DOHH2 (cell line): ENCODE data around the gene RMP24.
"Not testable (repeated sequence)": the region's sequence is repeated elsewhere in the genome, so short reads cannot be mapped to it uniquely, and the experiment has no call there.

Source experiments
- H3F3A ChIP-seq: fragments of 200-600 bp; sonication (generic), shearing (Covaris generic); 2 replicates; pipeline ENCODE4 v1.6.0; 2016; ENCODE audit warnings: antibody characterized with exemption, mild to moderate bottlenecking; ENCODE audit not compliant: control insufficient read depth, insufficient read depth
- H3K27ac ChIP-seq: fragments of 200-600 bp; sonication (generic); 2 replicates; pipeline ENCODE4 v1.5.1; 2014; ENCODE audit warnings: low read depth, mild to moderate bottlenecking, low read length, moderate library complexity
- H3K27me3 ChIP-seq: fragments of 200-600 bp; sonication (generic); 2 replicates; pipeline ENCODE4 v1.6.1; 2014; ENCODE audit warnings: mild to moderate bottlenecking, low read length, mixed read lengths; ENCODE audit not compliant: control insufficient read depth
- H3K36me3 ChIP-seq: fragments of 200-600 bp; sonication (generic); 2 replicates; pipeline ENCODE4 v1.6.1; 2014; ENCODE audit warnings: mild to moderate bottlenecking, low read length, moderate library complexity, mixed read lengths; ENCODE audit not compliant: control insufficient read depth
- H3K4me1 ChIP-seq: fragments of 200-600 bp; sonication (generic); 2 replicates; pipeline ENCODE4 v1.6.1; 2014; ENCODE audit warnings: mild to moderate bottlenecking, low read length, mixed read lengths; ENCODE audit not compliant: control insufficient read depth
- H3K4me2 ChIP-seq: fragments of 200-600 bp; sonication (generic); 2 replicates; pipeline ENCODE4 v1.6.0; 2014; ENCODE audit warnings: mild to moderate bottlenecking, low read length, moderate library complexity
- H3K4me3 ChIP-seq: fragments of 200-600 bp; sonication (generic); 2 replicates; pipeline ENCODE4 v1.5.1; 2014; ENCODE audit warnings: mild to moderate bottlenecking, low read length, mixed read lengths
- H3K79me2 ChIP-seq: fragments of 200-600 bp; sonication (generic); 2 replicates; pipeline ENCODE4 v1.6.1; 2014; ENCODE audit warnings: mild to moderate bottlenecking, low read length, mixed read lengths; ENCODE audit not compliant: control insufficient read depth
- H3K9me2 ChIP-seq: fragments of 200-600 bp; sonication (generic); replicated peaks from 2 replicates; pipeline ENCODE4 v1.6.1; 2014; ENCODE audit warnings: mild to moderate bottlenecking, low read length, mixed read lengths; ENCODE audit not compliant: control insufficient read depth
- H3K9me3 ChIP-seq: fragments of 200-600 bp; sonication (generic); 2 replicates; pipeline ENCODE4 v1.6.1; 2014; ENCODE audit warnings: antibody characterized with exemption, low read length, mixed read lengths; ENCODE audit not compliant: control insufficient read depth, insufficient read depth
- H4K20me1 ChIP-seq: fragments of 200-600 bp; sonication (generic); 2 replicates; pipeline ENCODE4 v1.6.0; 2014; ENCODE audit warnings: low read depth, mild to moderate bottlenecking, antibody characterized with exemption, low read length, moderate library complexity; ENCODE audit not compliant: control insufficient read depth, insufficient read depth
- EZH2phosphoT487 ChIP-seq: fragments of 200-600 bp; sonication (generic); IDR thresholded peaks from 2 replicates; pipeline ENCODE4 v1.6.1; 2017; ENCODE audit warnings: borderline replicate concordance, mild to moderate bottlenecking, antibody characterized with exemption, low read length, moderate library complexity, mixed read lengths
- TF ChIP-seq, protein P1 (sequence below): fragments of 200-600 bp; sonication (generic); IDR thresholded peaks from one replicate; pipeline ENCODE4 v1.5.1; 2014; ENCODE audit warnings: antibody characterized with exemption, mild to moderate bottlenecking, low read depth, low read length; ENCODE audit not compliant: poor library complexity, severe bottlenecking

Gene RMP24

DNA sequence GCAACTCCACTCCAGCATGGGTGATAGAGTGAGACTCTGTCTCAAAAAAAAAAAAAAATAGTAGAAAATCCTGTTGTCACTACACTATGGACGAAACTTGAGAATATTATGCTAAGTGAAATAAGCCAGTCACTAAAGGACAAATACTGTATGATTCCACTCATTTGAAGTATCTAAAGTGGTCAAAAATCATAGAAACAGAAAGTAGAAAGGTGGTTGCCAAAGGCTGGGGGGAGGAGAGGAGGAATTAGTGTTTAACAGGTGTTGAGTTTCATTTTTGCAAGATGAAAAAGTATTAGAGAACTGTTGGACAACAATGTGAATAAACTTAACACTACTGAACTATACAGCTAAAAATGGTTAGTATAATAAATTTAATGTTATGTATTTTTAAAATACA is 18.8 kb upstream of the RMP24 start:
- Histone ChIP-seq H3K36me3 (no peaks in the 10 kb centered on the region), H3K4me2 (no peak overlapping the region), H3K79me2 (no peaks in the 10 kb centered on the region), H3K4me1 (no peaks in the 10 kb centered on the region), H3F3A (no peaks in the 10 kb centered on the region), H3K4me3 (no peak overlapping the region), H3K9me3 (no peaks in the 10 kb centered on the region; the same call in 1 of the 2 replicates), H3K27me3 (no peaks in the 10 kb centered on the region), H4K20me1 (no peaks in the 10 kb centered on the region), H3K27ac (no peak overlapping the region), H3K9me2 (no peaks in the 10 kb centered on the region)
- TF ChIP-seq, protein P1, sequence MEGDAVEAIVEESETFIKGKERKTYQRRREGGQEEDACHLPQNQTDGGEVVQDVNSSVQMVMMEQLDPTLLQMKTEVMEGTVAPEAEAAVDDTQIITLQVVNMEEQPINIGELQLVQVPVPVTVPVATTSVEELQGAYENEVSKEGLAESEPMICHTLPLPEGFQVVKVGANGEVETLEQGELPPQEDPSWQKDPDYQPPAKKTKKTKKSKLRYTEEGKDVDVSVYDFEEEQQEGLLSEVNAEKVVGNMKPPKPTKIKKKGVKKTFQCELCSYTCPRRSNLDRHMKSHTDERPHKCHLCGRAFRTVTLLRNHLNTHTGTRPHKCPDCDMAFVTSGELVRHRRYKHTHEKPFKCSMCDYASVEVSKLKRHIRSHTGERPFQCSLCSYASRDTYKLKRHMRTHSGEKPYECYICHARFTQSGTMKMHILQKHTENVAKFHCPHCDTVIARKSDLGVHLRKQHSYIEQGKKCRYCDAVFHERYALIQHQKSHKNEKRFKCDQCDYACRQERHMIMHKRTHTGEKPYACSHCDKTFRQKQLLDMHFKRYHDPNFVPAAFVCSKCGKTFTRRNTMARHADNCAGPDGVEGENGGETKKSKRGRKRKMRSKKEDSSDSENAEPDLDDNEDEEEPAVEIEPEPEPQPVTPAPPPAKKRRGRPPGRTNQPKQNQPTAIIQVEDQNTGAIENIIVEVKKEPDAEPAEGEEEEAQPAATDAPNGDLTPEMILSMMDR = no peak
- TF ChIP-seq EZH2phosphoT487 = no peak

DNA sequence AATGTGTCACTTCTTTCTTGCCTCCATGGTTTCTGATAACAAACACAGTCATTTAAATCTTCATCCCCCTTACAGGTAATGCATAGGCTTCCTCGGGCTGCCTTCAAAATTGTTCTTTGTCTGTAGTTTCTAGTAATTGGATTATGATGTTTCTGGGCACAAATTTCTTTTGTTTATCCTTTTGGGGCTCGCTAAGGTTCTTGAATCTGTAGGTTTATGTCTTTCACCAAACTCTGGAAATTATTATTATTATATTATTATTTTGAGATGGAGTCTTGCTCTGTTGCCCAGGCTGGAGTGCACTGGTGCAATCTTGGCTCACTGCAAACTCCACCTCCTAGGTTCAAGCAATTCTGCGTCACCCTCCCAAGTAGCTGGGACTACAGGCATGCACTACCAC is 16.3 kb upstream of the RMP24 start:
- TF ChIP-seq, protein P1 = no peak
- no peak for TF ChIP-seq EZH2phosphoT487
- Histone ChIP-seq H3K36me3 (no peaks in the 10 kb centered on the region), H3K9me3 (no peaks in the 10 kb centered on the region; the same call in 1 of the 2 replicates), H3K9me2 (no peaks in the 10 kb centered on the region), H3K27ac (no peak overlapping the region), H3K79me2 (no peaks in the 10 kb centered on the region), H4K20me1 (no peaks in the 10 kb centered on the region), H3K4me2 (no peak overlapping the region), H3K27me3 (no peaks in the 10 kb centered on the region), H3K4me3 (no peak overlapping the region), H3F3A (no peaks in the 10 kb centered on the region), H3K4me1 (no peaks in the 10 kb centered on the region)

DNA sequence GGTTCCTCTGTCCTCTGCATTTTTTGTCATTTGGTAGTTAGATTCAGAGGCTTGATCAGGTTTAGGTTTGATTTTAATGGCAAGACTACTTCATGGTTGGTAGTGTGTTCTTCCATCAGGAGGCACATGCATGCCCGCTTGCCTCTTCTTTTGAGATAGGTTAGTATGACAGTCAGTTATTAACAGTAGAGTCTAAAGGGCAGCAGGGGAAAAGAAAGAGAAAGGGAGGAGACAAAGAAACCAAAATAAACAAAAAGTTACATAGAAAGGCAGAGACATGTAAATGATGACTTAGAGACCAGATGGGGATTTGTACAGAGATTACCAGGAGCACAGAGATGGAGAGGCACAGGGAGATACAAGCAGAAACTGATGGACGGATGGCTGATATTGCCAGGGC is 10.2 kb upstream of the RMP24 start:
- Histone ChIP-seq H3K79me2 (no peaks in the 10 kb centered on the region), H3K4me2 (no peak overlapping the region), H3K9me3 (no peaks in the 10 kb centered on the region), H3K27me3 (no peaks in the 10 kb centered on the region), H3K4me1 (no peaks in the 10 kb centered on the region), H3K27ac (no peak overlapping the region), H3K4me3 (no peak overlapping the region), H4K20me1 (no peaks in the 10 kb centered on the region), H3F3A (no peaks in the 10 kb centered on the region), H3K9me2 (no peaks in the 10 kb centered on the region), H3K36me3 (no peaks in the 10 kb centered on the region)
- TF ChIP-seq, protein P1 = no peak
- no peak for TF ChIP-seq EZH2phosphoT487

DNA sequence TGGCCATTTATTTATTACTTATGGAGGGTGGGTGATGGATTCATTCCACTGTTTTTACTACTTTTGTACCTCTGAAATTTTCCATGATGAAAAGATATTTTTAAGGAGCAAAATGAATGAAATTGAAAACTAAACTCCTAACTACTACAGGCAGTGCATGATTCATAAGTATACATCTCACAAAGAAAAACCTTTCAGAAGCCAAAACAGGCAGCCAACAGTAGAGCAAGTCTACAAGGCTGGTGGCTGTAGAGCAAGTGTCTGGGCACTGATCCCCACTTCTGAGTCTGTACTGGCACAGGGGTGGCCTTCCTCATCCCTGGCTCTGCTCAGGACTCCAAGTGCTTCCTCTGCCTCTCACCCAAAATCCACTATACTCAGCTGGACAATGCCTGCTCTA is 8.2 kb upstream of the RMP24 start:
- Histone ChIP-seq H3K36me3 (no peaks in the 10 kb centered on the region), H3K79me2 (no peaks in the 10 kb centered on the region), H3F3A (no peaks in the 10 kb centered on the region), H3K4me1 (peaks cover 6% of the 10 kb centered on the region), H3K4me2 (no peak overlapping the region), H3K9me2 (no peaks in the 10 kb centered on the region), H3K27ac (no peak overlapping the region), H3K4me3 (no peak overlapping the region), H3K27me3 (no peaks in the 10 kb centered on the region), H4K20me1 (no peaks in the 10 kb centered on the region), H3K9me3 (no peaks in the 10 kb centered on the region)
- TF ChIP-seq, protein P1 = no peak
- TF ChIP-seq EZH2phosphoT487 = no peak

DNA sequence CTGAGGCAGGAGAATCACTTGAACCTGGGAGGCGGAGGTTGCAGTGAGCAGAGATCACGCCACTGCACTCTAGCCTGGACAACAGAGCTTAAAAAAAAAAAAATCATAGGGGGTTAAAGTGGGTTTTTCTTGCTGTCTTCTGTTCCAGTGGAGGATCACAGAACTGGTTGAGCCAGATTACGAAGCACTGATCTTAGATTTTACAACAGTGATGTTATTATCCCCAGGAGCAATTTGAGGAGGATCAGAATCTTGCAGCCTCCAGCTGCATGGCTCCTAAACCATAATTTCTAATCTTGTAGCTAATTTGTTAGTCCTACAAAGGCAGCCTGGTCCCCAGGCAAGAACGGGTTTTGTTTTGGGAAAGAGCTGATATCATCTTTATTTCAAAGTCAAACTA is 4.6 kb upstream of the RMP24 start:
- Histone ChIP-seq H3K4me1 (peaks cover 15% of the 10 kb centered on the region), H3K79me2 (peaks cover 12% of the 10 kb centered on the region)
- not testable (repeated sequence) for H3K27ac ChIP-seq, H3F3A ChIP-seq, H3K4me2 ChIP-seq, H4K20me1 ChIP-seq, H3K9me3 ChIP-seq, H3K4me3 ChIP-seq, H3K27me3 ChIP-seq, H3K9me2 ChIP-seq, H3K36me3 ChIP-seq
